ENCODE results near the gene SLC1A4. TPM values are rescaled to one million over a fixed set of nuclear protein-coding genes. Genes with fewer than 3 reads are reported as not detected.

The SLC1A4 gene
- total and polyA plus RNA-seq, 5 donors from 2014 or later, result 8.1 to 22.1 (median 14.3) TPM

- Mint-ChIP-seq H3K4me3 (no peak overlapping the region), H3K27me3 (no peaks in the 10 kb centered on the region), H3K9me3 (no peaks in the 10 kb centered on the region), H3K36me3 (peaks cover 6% of the 10 kb centered on the region), H3K4me1 (peaks cover 7 to 39% (median 18%) of the 10 kb centered on the region in 4 donors), H3K27ac (peak overlapping the region in 2 of 3 donors; percentile 15 to 69)
- Histone ChIP-seq H3K9me3 (ENCODE audit: control insufficient read depth in 2 of 2, low read length in 2 of 2) (no peaks in the 10 kb centered on the region), H3K27me3 (ENCODE audit: control insufficient read depth, insufficient read depth, low read length) (no peaks in the 10 kb centered on the region), H3K4me1 (ENCODE audit: control insufficient read depth, insufficient read depth, low read length, poor library complexity, severe bottlenecking) (peaks cover 9% of the 10 kb centered on the region), H3K27ac (ENCODE audit: insufficient read depth, low read length, poor library complexity, severe bottlenecking) (no peak overlapping the region), H3K4me3 (ENCODE audit: low read depth, low read length) (no peak overlapping the region), H3K36me3 (ENCODE audit: control insufficient read depth, insufficient read depth, low read length) (peaks cover 47% of the 10 kb centered on the region)
- ATAC-seq (ENCODE audit: low read depth in 2 of 2) (no peak), DNase-seq (no peak)
Measured at GRCh38 chr2:65069439-65069824, 80.2 kb downstream of the SLC1A4 start.

- H3K9me3 ChIP-seq (ENCODE audit: control insufficient read depth in 2 of 2, low read length in 2 of 2), result no peaks in the 10 kb centered on the region
- peaks cover 54% of the 10 kb centered on the region for H3K36me3 ChIP-seq (ENCODE audit: control insufficient read depth, insufficient read depth, low read length)
- Mint-ChIP-seq H3K36me3 (peaks cover 6% of the 10 kb centered on the region), H3K27me3 (no peaks in the 10 kb centered on the region), H3K9me3 (no peaks in the 10 kb centered on the region), H3K27ac (peak overlapping the region; percentile 72 to 94 (median 88)), H3K4me3 (no peak overlapping the region), H3K4me1 (peaks cover 0 to 30% (median 11%) of the 10 kb centered on the region in 4 donors)
- ATAC-seq (ENCODE audit: low read depth in 2 of 2), result no peak
- H3K27me3 ChIP-seq (ENCODE audit: control insufficient read depth, insufficient read depth, low read length), result no peaks in the 10 kb centered on the region
- H3K4me3 ChIP-seq (ENCODE audit: low read depth, low read length), result no peak overlapping the region
- peaks cover under 1% of the 10 kb centered on the region for H3K4me1 ChIP-seq (ENCODE audit: control insufficient read depth, insufficient read depth, low read length, poor library complexity, severe bottlenecking)
- no peak overlapping the region for H3K27ac ChIP-seq (ENCODE audit: insufficient read depth, low read length, poor library complexity, severe bottlenecking)
- DNase-seq, result no peak
Measured at GRCh38 chr2:65070172-65070830, 81.1 kb downstream of the SLC1A4 start.

GRCh38 chr2:65070856-65071255 is 81.7 kb downstream of the SLC1A4 start:
- no peaks in the 10 kb centered on the region for H3K9me3 Mint-ChIP-seq
- peak overlapping the region; percentile 72 to 94 (median 88) for H3K27ac Mint-ChIP-seq
- Histone ChIP-seq H3K9me3 (ENCODE audit: control insufficient read depth in 2 of 2, low read length in 2 of 2) (no peaks in the 10 kb centered on the region), H3K27ac (ENCODE audit: insufficient read depth, low read length, poor library complexity, severe bottlenecking) (no peak overlapping the region), H3K27me3 (ENCODE audit: control insufficient read depth, insufficient read depth, low read length) (no peaks in the 10 kb centered on the region), H3K4me1 (ENCODE audit: control insufficient read depth, insufficient read depth, low read length, poor library complexity, severe bottlenecking) (no peaks in the 10 kb centered on the region), H3K36me3 (ENCODE audit: control insufficient read depth, insufficient read depth, low read length) (peaks cover 60% of the 10 kb centered on the region), H3K4me3 (ENCODE audit: low read depth, low read length) (no peak overlapping the region)
- ATAC-seq (ENCODE audit: low read depth in 2 of 2), result no peak
- DNase-seq, result no peak
- H3K4me1 Mint-ChIP-seq, result peaks cover 0 to 29% (median 8%) of the 10 kb centered on the region in 4 donors
- no peak overlapping the region for H3K4me3 Mint-ChIP-seq
- no peaks in the 10 kb centered on the region for H3K27me3 Mint-ChIP-seq
- H3K36me3 Mint-ChIP-seq, result peaks cover 6% of the 10 kb centered on the region

- Mint-ChIP-seq H3K4me3 (no peak overlapping the region), H3K36me3 (peaks cover 12% of the 10 kb centered on the region), H3K27ac (peak overlapping the region in 2 of 3 donors; percentile 56 to 62), H3K27me3 (no peaks in the 10 kb centered on the region), H3K4me1 (peaks cover 0 to 28% (median 8%) of the 10 kb centered on the region in 4 donors), H3K9me3 (no peaks in the 10 kb centered on the region)
- no peak for ATAC-seq (ENCODE audit: low read depth in 2 of 2)
- no peak for DNase-seq
- no peaks in the 10 kb centered on the region for H3K9me3 ChIP-seq (ENCODE audit: control insufficient read depth in 2 of 2, low read length in 2 of 2)
- H3K4me3 ChIP-seq (ENCODE audit: low read depth, low read length), result no peak overlapping the region
- no peaks in the 10 kb centered on the region for H3K4me1 ChIP-seq (ENCODE audit: control insufficient read depth, insufficient read depth, low read length, poor library complexity, severe bottlenecking)
- no peaks in the 10 kb centered on the region for H3K27me3 ChIP-seq (ENCODE audit: control insufficient read depth, insufficient read depth, low read length)
- no peak overlapping the region for H3K27ac ChIP-seq (ENCODE audit: insufficient read depth, low read length, poor library complexity, severe bottlenecking)
- H3K36me3 ChIP-seq (ENCODE audit: control insufficient read depth, insufficient read depth, low read length), result peaks cover 68% of the 10 kb centered on the region
Measured at GRCh38 chr2:65071499-65072180, 82.4 kb downstream of the SLC1A4 start.

- ATAC-seq (ENCODE audit: low read depth in 2 of 2) (no peak), DNase-seq (no peak)
- Histone ChIP-seq H3K9me3 (ENCODE audit: control insufficient read depth in 2 of 2, low read length in 2 of 2) (no peaks in the 10 kb centered on the region), H3K4me3 (ENCODE audit: low read depth, low read length) (no peak overlapping the region), H3K4me1 (ENCODE audit: control insufficient read depth, insufficient read depth, low read length, poor library complexity, severe bottlenecking) (no peaks in the 10 kb centered on the region), H3K27me3 (ENCODE audit: control insufficient read depth, insufficient read depth, low read length) (no peaks in the 10 kb centered on the region), H3K36me3 (ENCODE audit: control insufficient read depth, insufficient read depth, low read length) (peaks cover 72% of the 10 kb centered on the region), H3K27ac (ENCODE audit: insufficient read depth, low read length, poor library complexity, severe bottlenecking) (no peak overlapping the region)
- Mint-ChIP-seq H3K36me3 (peaks cover 16% of the 10 kb centered on the region), H3K9me3 (no peaks in the 10 kb centered on the region), H3K4me1 (peaks cover 0 to 22% (median 8%) of the 10 kb centered on the region in 4 donors), H3K27me3 (no peaks in the 10 kb centered on the region), H3K4me3 (no peak overlapping the region), H3K27ac (peak overlapping the region in 2 of 3 donors; percentile 62 to 74)
Measured at GRCh38 chr2:65072181-65072970, 83.2 kb downstream of the SLC1A4 start.

Other genes with a start within 250 kb of the SLC1A4 start
- gene CEP68, start 67.0 kb downstream of the SLC1A4 start, total RNA-seq, result 18.8 TPM
- gene CEP68, start 67.0 kb downstream of the SLC1A4 start, polyA plus RNA-seq, result 10 to 100 TPM; 19.9 to 27.8 (median 26.7) TPM
- 79.3 TPM for gene RAB1A, start 140.7 kb downstream of the SLC1A4 start, total RNA-seq
- 10 to 100 TPM; 50.4 to 64.7 (median 58.0) TPM for gene RAB1A, start 140.7 kb downstream of the SLC1A4 start, polyA plus RNA-seq
- 275 TPM for gene ACTR2, start 238.4 kb downstream of the SLC1A4 start, total RNA-seq
- gene ACTR2, start 238.4 kb downstream of the SLC1A4 start, polyA plus RNA-seq, result 100 to 1,000 TPM; 287 to 324 (median 309) TPM